IMR-90 (cell line): Measurements from ENCODE around the gene CADM3. TPM values are rescaled to one million over a fixed set of nuclear protein-coding genes. Genes with fewer than 3 reads are reported as not detected.

Experiments
- ATAC-seq: fragments of 200-7000 bp; cut with Tn5 transposase; 2 replicates; pipeline ENCODE4 v1.9.1; 2020; ENCODE audit warnings: low read depth, mild to moderate bottlenecking, moderate library complexity
- BruUV-seq: library from RNA; stranded (reverse); fragments of 400-500 nt; replicated peaks from 2 replicates; lab custom pipeline; 2021; lab: Mats Ljungman, UMichigan
- CTCF ChIA-PET: fragments of 300-600 bp; formaldehyde crosslinking; extraction: SDS; loops from one replicate; lab custom pipeline; 2021; ENCODE audit warnings: antibody characterized with exemption; lab: Yijun Ruan, JAX
- POLR2A ChIA-PET: fragments of 300-600 bp; sonication (Branson Sonifier 250); formaldehyde crosslinking; loops from one replicate; lab custom pipeline; 2022; ENCODE audit warnings: antibody characterized with exemption; ENCODE audit not compliant: unreplicated experiment; lab: Charles Lee
- DNase-seq: peaks from one replicate; pipeline ENCODE4 v3.0.0; 2013
- H2AFZ ChIP-seq: replicated peaks from 2 replicates; pipeline ENCODE3; 2013; ENCODE audit warnings: low read length, mild to moderate bottlenecking; ENCODE audit not compliant: poor library complexity
- H2AK5ac ChIP-seq: 2 replicates; pipeline ENCODE4 v1.6.1; 2013; ENCODE audit warnings: low read depth, low read length, inconsistent platforms
- H2AK9ac ChIP-seq: replicated peaks from 2 replicates; pipeline ENCODE3; 2013; ENCODE audit warnings: mild to moderate bottlenecking, low read depth, low read length, moderate library complexity; ENCODE audit not compliant: poor library complexity
- H2BK120ac ChIP-seq: 2 replicates; pipeline ENCODE4 v1.6.1; 2013; ENCODE audit warnings: low read depth, low read length, inconsistent platforms
- H2BK15ac ChIP-seq: 3 replicates; pipeline ENCODE4 v1.6.1; 2013; ENCODE audit warnings: low read depth, low read length, inconsistent platforms
- H2BK20ac ChIP-seq: 2 replicates; pipeline ENCODE4 v1.6.1; 2013; ENCODE audit warnings: low read depth, mild to moderate bottlenecking, inconsistent platforms, low read length, moderate library complexity
- H2BK5ac ChIP-seq: 2 replicates; pipeline ENCODE4 v1.6.1; 2013; ENCODE audit warnings: mild to moderate bottlenecking, low read depth, low read length, inconsistent platforms; ENCODE audit not compliant: poor library complexity, severe bottlenecking
- H3K14ac ChIP-seq: replicated peaks from 2 replicates; pipeline ENCODE4 v1.6.1; 2013; ENCODE audit warnings: low read depth, low read length, inconsistent platforms
- H3K18ac ChIP-seq: 2 replicates; pipeline ENCODE4 v1.6.1; 2013; ENCODE audit warnings: low read depth, low read length, control low read depth
- H3K23ac ChIP-seq: 2 replicates; pipeline ENCODE4 v1.6.1; 2013; ENCODE audit warnings: low read depth, low read length, inconsistent platforms
- H3K27ac ChIP-seq: 2 replicates; pipeline ENCODE4 v1.5.1; 2013; ENCODE audit warnings: mild to moderate bottlenecking, control low read depth, low read length; ENCODE audit not compliant: insufficient read depth
- H3K27me3 ChIP-seq: 2 replicates; pipeline ENCODE4 v1.6.1; 2013; ENCODE audit warnings: low read length; ENCODE audit not compliant: control insufficient read depth, insufficient read depth
- H3K36me3 ChIP-seq: 2 replicates; pipeline ENCODE4 v1.6.1; 2013; ENCODE audit warnings: low read length, mixed read lengths; ENCODE audit not compliant: control insufficient read depth, insufficient read depth
- H3K4ac ChIP-seq: 2 replicates; pipeline ENCODE4 v1.6.1; 2013; ENCODE audit warnings: low read depth, low read length, inconsistent platforms
- H3K4me1 ChIP-seq: 2 replicates; pipeline ENCODE4 v1.6.1; 2013; ENCODE audit warnings: low read length, mixed read lengths; ENCODE audit not compliant: control insufficient read depth, insufficient read depth
- H3K4me2 ChIP-seq: 2 replicates; pipeline ENCODE4 v1.6.1; 2013; ENCODE audit warnings: low read depth, mild to moderate bottlenecking, control low read depth, low read length, moderate library complexity
- H3K4me3 ChIP-seq: 2 replicates; pipeline ENCODE4 v1.5.1; 2013; ENCODE audit warnings: low read depth, mild to moderate bottlenecking, control low read depth, low read length, moderate library complexity; ENCODE audit not compliant: insufficient read depth
- H3K56ac ChIP-seq: 2 replicates; pipeline ENCODE4 v1.6.1; 2013; ENCODE audit warnings: low read length, inconsistent platforms; ENCODE audit not compliant: insufficient read depth; ENCODE audit errors: extremely low read depth
- H3K79me1 ChIP-seq, 2 experiments: 2 replicates each; pipeline ENCODE4 v1.6.1; 2013; ENCODE audit warnings: low read length in 2 of 2, inconsistent platforms in 1 of 2, low read depth in 1 of 2
- H3K9ac ChIP-seq: 2 replicates; pipeline ENCODE4 v1.6.1; 2013; ENCODE audit warnings: low read depth, low read length, control low read depth
- H3K9me1 ChIP-seq: 2 replicates; pipeline ENCODE4 v1.6.1; 2013; ENCODE audit warnings: low read length, inconsistent platforms; ENCODE audit not compliant: insufficient read depth
- H3K9me3 ChIP-seq: 2 replicates; pipeline ENCODE4 v1.6.1; 2013; ENCODE audit warnings: low read length; ENCODE audit not compliant: control insufficient read depth, insufficient read depth
- H4K20me1 ChIP-seq: 2 replicates; pipeline ENCODE4 v1.6.1; 2013; ENCODE audit warnings: low read length, inconsistent platforms; ENCODE audit not compliant: insufficient read depth
- H4K5ac ChIP-seq: 2 replicates; pipeline ENCODE4 v1.6.1; 2013; ENCODE audit warnings: mild to moderate bottlenecking, low read depth, low read length, control low read depth
- H4K8ac ChIP-seq, 2 experiments: 2 replicates each; pipeline ENCODE4 v1.6.1; 2013; ENCODE audit warnings: low read depth in 2 of 2, low read length in 2 of 2, control low read depth in 1 of 2, inconsistent platforms in 1 of 2
- H4K91ac ChIP-seq: 2 replicates; pipeline ENCODE4 v1.6.1; 2013; ENCODE audit warnings: low read depth, low read length, inconsistent platforms; ENCODE audit not compliant: insufficient read depth
- BHLHE40 ChIP-seq: fragments of 150-350 bp; IDR thresholded peaks from 2 replicates; pipeline ENCODE4 v1.6.1; 2016; ENCODE audit warnings: mild to moderate bottlenecking, low read depth, low read length
- CEBPB ChIP-seq: IDR thresholded peaks from 2 replicates; pipeline ENCODE4 v1.6.1; 2012; ENCODE audit warnings: low read depth, low read length, improper control_type of control experiment
- FOS ChIP-seq: fragments of 150-350 bp; IDR thresholded peaks from 2 replicates; pipeline ENCODE4 v1.6.1; 2016; ENCODE audit warnings: low read depth, low read length
- MAFK ChIP-seq: IDR thresholded peaks from 2 replicates; pipeline ENCODE4 v1.6.1; 2012; ENCODE audit warnings: low read depth, low read length, improper control_type of control experiment
- MAZ ChIP-seq: IDR thresholded peaks from 2 replicates; pipeline ENCODE4 v1.6.1; 2012; ENCODE audit warnings: low read depth, mild to moderate bottlenecking, low read length, improper control_type of control experiment, moderate library complexity, borderline replicate concordance
- MXI1 ChIP-seq: IDR thresholded peaks from 2 replicates; pipeline ENCODE4 v1.6.1; 2012; ENCODE audit warnings: low read depth, mild to moderate bottlenecking, low read length, moderate library complexity, borderline replicate concordance
- NFE2L2 ChIP-seq: fragments of 150-350 bp; IDR thresholded peaks from 2 replicates; pipeline ENCODE4 v1.6.1; 2016; ENCODE audit warnings: low read depth, mild to moderate bottlenecking, low read length
- POLR2A ChIP-seq: IDR thresholded peaks from 2 replicates; pipeline ENCODE4 v1.6.1; 2012; ENCODE audit warnings: mild to moderate bottlenecking, low read depth, low read length
- RFX5 ChIP-seq: IDR thresholded peaks from 2 replicates; pipeline ENCODE4 v1.8.0; 2012; ENCODE audit warnings: low read depth, mild to moderate bottlenecking, low read length, moderate library complexity
- SMC3 ChIP-seq: fragments of 150-350 bp; IDR thresholded peaks from 2 replicates; pipeline ENCODE4 v1.6.1; 2016; ENCODE audit warnings: low read depth, mild to moderate bottlenecking, antibody characterized with exemption, low read length, moderate library complexity
- WGBS, 2 experiments: methylation state at CpG; one replicate each; pipeline versions ENCODE4 v1.1.5 to v1.1.7; 2013; ENCODE audit warnings: missing lambda C conversion rate in 2 of 2; ENCODE audit not compliant: insufficient read length in 1 of 2; ENCODE audit errors: extremely low coverage in 2 of 2; 5-methylcytosine and 5-hydroxymethylcytosine counted together
- dilution Hi-C: fragments of 300-500 bp; cut with HindIII; formaldehyde crosslinking; loops from one replicate; pipeline ENCODE4 v1.14.3; 2018; ENCODE audit warnings: low sequenced_read_pairs; ENCODE audit not compliant: unreplicated experiment
- in situ Hi-C: fragments of 300-500 bp; cut with MboI; formaldehyde crosslinking; loops from 3 replicates; pipeline ENCODE4 v1.14.3; 2019; ENCODE audit warnings: low sequenced_read_pairs, inconsistent platforms, mixed read lengths
- intact Hi-C: fragments of 100-400 bp; cut with micrococcal nuclease; formaldehyde crosslinking; loops from 2 replicates; pipeline ENCODE4 v1.10.0; 2022
- polyA plus RNA-seq, 3 experiments: library from polyadenylated mRNA; depleted of rRNA; stranded (reverse); fragments of >200 nt; gene quantifications; 2 replicates each; pipeline ENCODE4 v1.2.3, GENCODE V29; 2012; ENCODE audit warnings: low replicate concordance in 1 of 3
- total RNA-seq: library from RNA; depleted of rRNA; stranded (reverse); fragments of >200 nt; gene quantifications from 2 replicates; pipeline ENCODE4 v1.2.3, GENCODE V29; 2012

Gene CADM3
- total and polyA plus RNA-seq, 2 of the 4 experiments (the other 2 are of a cell fraction) = not detected

DNA sequence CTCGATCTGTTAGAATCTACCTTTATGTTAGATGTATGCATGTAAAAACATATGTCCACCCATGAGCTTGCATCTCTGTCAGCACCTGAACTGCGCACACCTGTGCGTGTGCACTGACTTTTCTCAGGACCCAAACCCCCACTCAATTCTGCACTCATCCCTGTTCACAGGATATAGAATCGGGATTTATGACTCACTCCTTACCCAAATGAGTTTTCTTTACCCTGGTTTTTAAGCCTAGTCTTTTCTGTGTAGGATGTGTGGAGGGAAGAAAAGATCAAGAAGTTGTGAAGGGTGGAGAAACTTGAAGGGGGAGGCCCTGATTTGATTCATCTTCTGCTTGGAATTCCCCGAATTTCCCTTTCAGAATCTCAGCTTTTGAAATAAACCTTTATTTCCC, 35.7 kb downstream of the CADM3 start:
- POLR2A ChIA-PET = no interaction called here
- no peak overlapping the region for H3K56ac ChIP-seq
- no peak overlapping the region for H3K4ac ChIP-seq
- no peaks in the 10 kb centered on the region for H3K4me1 ChIP-seq
- intact Hi-C loops (no loop called here), dilution Hi-C loops (no loop called here), in situ Hi-C loops (loop anchor here (25.0 kb wide), 1 partner anchor 680 kb away; no protein-coding TSS in a partner anchor)
- no peaks in the 10 kb centered on the region for H4K20me1 ChIP-seq
- H3K4me2 ChIP-seq = no peak overlapping the region
- H4K91ac ChIP-seq = no peak overlapping the region
- H2BK20ac ChIP-seq = no peak overlapping the region
- H3K9me3 ChIP-seq = no peaks in the 10 kb centered on the region
- H3K9me1 ChIP-seq = no peaks in the 10 kb centered on the region
- ATAC-seq = no peak
- no peaks in the 10 kb centered on the region for H3K36me3 ChIP-seq
- no peak overlapping the region for H3K23ac ChIP-seq
- no peak overlapping the region for H3K18ac ChIP-seq
- no peak overlapping the region for H2AK9ac ChIP-seq
- no peak for DNase-seq
- H3K27ac ChIP-seq = no peak overlapping the region
- no CpG with 5 or more reads among the region's 5 CpGs for WGBS, 2 experiments
- no peaks in the 10 kb centered on the region for H3K79me1 ChIP-seq
- TF ChIP-seq MAFK (no peak), CEBPB (no peak), NFE2L2 (no peak), MXI1 (no peak), SMC3 (no peak), BHLHE40 (no peak), RFX5 (no peak), POLR2A (no peak), MAZ (no peak), FOS (no peak)
- H3K27me3 ChIP-seq = peaks cover 4% of the 10 kb centered on the region
- no peak overlapping the region for H3K9ac ChIP-seq
- no peak overlapping the region for H4K8ac ChIP-seq
- no TSS peak for BruUV-seq
- no peak overlapping the region for H2BK5ac ChIP-seq
- no peak overlapping the region for H4K5ac ChIP-seq
- no peak overlapping the region for H3K14ac ChIP-seq
- no peak overlapping the region for H2BK120ac ChIP-seq
- H2AFZ ChIP-seq = no peak overlapping the region
- no peak overlapping the region for H2BK15ac ChIP-seq
- H2AK5ac ChIP-seq = no peak overlapping the region
- CTCF ChIA-PET = no interaction called here
- no peak overlapping the region for H3K4me3 ChIP-seq
